Upper lobe of left lung (tissue), 4 donors: ENCODE data around the gene STKLD1.

Source experiments
- EP300 ChIP-seq, 4 donors: sonication (generic); formaldehyde crosslinking; IDR thresholded peaks; one replicate each; pipeline ENCODE4 v1.5.1; 2017; ENCODE audit warnings: antibody characterized with exemption in 4 of 4, control low read depth in 2 of 4
- POLR2A ChIP-seq, 4 donors: fragments of 450-650 bp; IDR thresholded peaks; one replicate each; pipeline ENCODE4 v1.5.1; 2016 to 2017; ENCODE audit warnings: antibody characterized with exemption in 4 of 4, mild to moderate bottlenecking in 2 of 4
- POLR2AphosphoS5 ChIP-seq, 2 donors: sonication (generic); formaldehyde crosslinking; IDR thresholded peaks; one replicate each; pipeline ENCODE4 v1.5.1; 2017; ENCODE audit warnings: antibody characterized with exemption in 2 of 2
- TF ChIP-seq, protein P1 (sequence below), 6 experiments: fragments of 450-650 bp in 4 of 6; fragments of 200-600 bp in 2 of 6; sonication (generic) in 2 of 6; IDR thresholded peaks; one replicate each; pipeline ENCODE4 v1.5.1; 2016 to 2019; ENCODE audit warnings: antibody characterized with exemption in 6 of 6

DNA sequence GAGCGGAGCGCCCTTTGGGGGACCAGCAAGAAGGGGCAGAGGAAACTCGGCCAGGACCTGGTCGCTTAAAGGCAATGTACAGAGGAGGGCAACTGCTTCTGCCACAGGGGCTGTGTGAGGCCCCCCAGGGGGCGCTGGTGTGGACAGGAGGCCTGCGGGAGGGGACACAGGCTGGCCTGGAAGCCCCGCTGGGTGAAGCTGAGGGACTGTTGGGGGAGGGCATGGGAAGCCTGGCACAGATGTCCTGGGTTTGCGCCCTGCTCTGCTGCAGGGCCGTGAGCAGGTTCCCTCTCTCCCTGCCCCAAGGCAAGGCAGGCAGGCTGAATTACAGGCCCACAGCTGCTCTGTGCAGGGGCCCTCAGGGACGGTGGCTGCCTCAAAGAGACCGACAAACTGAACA, 33.6 kb upstream of the STKLD1 start:
- TF ChIP-seq, protein P1, sequence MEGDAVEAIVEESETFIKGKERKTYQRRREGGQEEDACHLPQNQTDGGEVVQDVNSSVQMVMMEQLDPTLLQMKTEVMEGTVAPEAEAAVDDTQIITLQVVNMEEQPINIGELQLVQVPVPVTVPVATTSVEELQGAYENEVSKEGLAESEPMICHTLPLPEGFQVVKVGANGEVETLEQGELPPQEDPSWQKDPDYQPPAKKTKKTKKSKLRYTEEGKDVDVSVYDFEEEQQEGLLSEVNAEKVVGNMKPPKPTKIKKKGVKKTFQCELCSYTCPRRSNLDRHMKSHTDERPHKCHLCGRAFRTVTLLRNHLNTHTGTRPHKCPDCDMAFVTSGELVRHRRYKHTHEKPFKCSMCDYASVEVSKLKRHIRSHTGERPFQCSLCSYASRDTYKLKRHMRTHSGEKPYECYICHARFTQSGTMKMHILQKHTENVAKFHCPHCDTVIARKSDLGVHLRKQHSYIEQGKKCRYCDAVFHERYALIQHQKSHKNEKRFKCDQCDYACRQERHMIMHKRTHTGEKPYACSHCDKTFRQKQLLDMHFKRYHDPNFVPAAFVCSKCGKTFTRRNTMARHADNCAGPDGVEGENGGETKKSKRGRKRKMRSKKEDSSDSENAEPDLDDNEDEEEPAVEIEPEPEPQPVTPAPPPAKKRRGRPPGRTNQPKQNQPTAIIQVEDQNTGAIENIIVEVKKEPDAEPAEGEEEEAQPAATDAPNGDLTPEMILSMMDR (IDR thresholded peaks at IDR 0.05), result no peak
- no peak for TF ChIP-seq POLR2AphosphoS5 (IDR thresholded peaks at IDR 0.05)
- TF ChIP-seq POLR2A (IDR thresholded peaks at IDR 0.05), result no peak
- TF ChIP-seq EP300 (IDR thresholded peaks at IDR 0.05), result no peak
